GM19035 (cell line): Measurements from ENCODE around the gene C17orf113.
A peak's percentile ranks its signal among the peaks of the same experiment; 100 is the strongest.
"Not testable (repeated sequence)": the region's sequence is repeated elsewhere in the genome, so short reads cannot be mapped to it uniquely, and the experiment has no call there.

Experiments used
- ATAC-seq: cut with Tn5 transposase; IDR thresholded peaks from one replicate; pipeline ENCODE4 v1.9.1; 2021; ENCODE audit not compliant: unreplicated experiment

The C17orf113 gene

DNA sequence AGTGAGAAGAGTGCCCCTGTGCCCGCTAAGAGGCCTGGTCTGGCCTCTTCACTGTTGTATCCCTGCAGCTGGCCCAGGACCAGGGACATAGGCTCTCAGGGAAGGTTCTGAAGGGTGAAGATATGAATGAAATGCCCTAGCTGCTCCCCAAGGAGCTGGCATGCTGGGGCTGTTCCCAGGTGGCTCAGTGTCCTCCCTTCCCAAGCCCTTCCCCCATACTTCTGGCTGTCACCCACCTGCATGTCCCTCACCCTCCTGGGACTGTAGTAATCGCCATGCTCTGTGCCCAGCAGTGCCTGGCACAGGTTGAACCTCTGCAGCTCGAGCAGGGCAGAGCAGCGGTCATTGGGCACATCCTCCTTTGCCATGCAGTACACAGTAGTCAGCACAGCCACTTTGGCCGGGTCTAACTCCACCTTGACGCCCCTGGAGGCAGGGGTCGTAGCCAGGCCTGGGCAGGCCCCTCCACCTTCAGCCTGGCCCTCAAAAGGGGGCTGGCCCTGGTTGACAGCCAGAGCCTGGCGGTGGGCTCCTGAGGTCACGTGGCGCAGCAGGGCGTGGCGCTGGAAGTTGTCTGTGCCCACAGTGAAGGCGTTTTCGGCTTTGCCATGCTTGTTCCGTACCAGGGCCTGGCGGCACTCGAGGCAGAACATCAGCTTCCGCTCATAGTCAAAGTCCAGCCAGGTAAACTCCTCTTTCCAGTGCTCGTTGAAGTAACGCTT lies 7.6 kb downstream of the C17orf113 start:
- ATAC-seq, result no peak

- ATAC-seq, result no peak
These were observed 8.8 kb downstream of the C17orf113 start for GRCh38 chr17:42041619-42042018.

DNA sequence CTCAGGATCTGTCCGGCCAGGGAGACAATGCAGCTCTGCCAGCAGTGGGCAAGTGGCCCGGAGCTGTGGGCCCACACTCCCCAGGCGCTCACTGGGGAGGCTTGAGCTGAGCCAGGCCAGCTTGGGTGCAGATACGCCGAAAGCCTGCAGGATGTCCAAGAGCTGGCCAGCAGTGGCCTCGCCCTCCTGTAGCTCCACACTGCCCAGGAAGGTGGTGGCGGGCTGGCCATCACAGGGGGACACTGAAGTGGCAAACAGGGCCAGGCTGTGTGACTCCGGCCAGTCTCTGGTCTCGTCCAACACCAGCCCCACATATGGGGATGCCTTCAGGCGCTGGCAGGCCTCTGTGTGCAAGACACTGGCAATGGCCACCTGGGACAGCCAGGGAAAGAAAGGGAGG lies 9.6 kb downstream of the C17orf113 start:
- ATAC-seq, result no peak

DNA sequence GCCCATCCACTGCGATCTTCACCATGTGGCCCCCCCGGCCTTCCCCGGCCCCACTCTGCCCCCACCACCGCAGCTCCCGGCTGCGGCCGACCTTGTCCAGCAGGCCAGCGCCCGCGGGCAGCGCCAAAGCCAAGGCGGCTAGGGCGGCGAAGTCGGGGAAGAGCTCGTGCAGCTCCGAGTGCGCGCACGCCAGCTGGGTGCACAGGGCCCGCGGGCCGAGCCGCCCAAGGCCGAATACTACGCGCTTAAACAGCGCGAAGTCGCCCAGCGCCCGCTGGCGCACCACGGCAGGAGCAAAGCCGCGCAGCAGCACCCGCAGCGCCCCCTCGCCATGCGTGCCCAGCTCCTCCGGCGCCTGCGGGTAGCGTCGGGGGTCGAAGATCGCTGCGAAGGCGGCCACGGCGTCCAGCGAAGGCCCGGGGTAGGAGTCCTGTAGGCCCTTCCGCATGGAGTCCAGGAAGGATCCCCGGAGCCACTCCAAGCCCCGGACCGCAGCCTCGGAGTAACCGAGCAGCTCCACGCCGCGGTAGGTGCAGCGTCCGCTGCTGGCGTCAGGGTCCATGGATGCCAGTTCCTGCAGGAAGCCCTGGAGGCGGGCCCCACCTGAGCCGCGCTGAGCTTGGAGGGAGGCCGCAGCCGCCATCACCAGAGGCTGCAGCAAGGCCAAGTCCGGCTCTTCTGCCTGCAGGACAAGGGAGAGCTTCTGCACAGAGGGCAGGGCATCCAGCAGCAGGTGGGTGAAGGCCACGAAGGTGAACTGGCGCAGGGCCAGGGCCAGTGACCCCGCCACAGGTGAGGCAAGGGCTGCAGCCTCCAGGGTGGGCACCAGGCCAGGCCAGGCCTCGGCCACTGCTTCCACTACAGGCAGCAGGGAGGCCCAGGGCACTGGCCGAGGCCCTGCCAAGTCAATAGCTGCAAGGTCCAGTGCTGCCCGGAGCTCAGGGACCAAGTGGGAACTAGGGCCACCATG lies 10.3 kb downstream of the C17orf113 start:
- ATAC-seq, result no peak

- no peak for ATAC-seq
These were observed 12.0 kb downstream of the C17orf113 start for GRCh38 chr17:42038221-42038973.

GRCh38 chr17:42034059-42034458 lies 16.3 kb downstream of the C17orf113 start:
- ATAC-seq, result no peak

DNA sequence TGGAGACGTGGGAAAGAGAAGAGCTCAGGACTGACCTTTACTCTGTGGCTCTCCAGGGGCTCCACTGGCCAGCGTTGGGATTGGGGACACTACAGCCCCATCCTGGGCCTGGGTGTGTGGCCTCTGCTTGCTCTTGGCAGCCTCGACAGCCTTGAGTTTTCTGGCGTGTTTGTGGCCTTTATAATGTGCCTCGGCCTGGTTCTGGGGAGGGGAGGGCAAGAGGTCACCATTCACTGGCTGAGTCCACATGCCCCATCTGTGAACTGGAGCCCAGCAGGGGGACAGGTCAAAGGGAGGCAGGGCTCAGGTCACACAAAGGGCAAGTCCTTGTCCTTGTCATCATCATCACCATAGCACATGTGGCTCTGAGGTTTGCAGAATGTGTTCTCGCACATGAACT lies 18.8 kb downstream of the C17orf113 start:
- ATAC-seq, result no peak

GRCh38 chr17:42028791-42029127 lies 21.6 kb downstream of the C17orf113 start:
- ATAC-seq, result no peak

GRCh38 chr17:42027961-42028790 lies 22.2 kb downstream of the C17orf113 start:
- ATAC-seq, result no peak

- no peak for ATAC-seq
These were observed 22.9 kb downstream of the C17orf113 start for GRCh38 chr17:42027590-42027889.

- ATAC-seq, result no peak
These were observed 23.4 kb downstream of the C17orf113 start for GRCh38 chr17:42026857-42027589.

- no peak for ATAC-seq
These were observed 24.5 kb downstream of the C17orf113 start for GRCh38 chr17:42025936-42026335.

DNA sequence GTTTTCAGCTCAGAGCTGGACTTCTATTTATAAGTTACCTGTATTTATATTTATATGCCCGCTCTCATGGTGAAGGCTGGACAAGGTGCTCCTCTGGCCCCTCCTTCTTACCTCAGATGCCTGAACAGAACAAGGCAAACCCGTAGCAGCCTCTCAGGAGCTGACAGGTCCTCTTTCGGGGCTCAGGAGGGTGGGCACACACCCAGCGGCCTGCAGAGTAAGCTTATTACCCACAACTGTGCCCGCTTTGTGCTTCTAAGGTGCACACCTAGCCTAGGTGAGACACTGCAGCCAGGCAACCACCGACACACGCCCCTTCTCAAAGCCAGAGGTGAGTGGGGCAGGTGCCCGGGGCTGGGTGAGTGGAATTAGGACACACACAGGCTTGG lies 25.2 kb downstream of the C17orf113 start:
- no peak for ATAC-seq

DNA sequence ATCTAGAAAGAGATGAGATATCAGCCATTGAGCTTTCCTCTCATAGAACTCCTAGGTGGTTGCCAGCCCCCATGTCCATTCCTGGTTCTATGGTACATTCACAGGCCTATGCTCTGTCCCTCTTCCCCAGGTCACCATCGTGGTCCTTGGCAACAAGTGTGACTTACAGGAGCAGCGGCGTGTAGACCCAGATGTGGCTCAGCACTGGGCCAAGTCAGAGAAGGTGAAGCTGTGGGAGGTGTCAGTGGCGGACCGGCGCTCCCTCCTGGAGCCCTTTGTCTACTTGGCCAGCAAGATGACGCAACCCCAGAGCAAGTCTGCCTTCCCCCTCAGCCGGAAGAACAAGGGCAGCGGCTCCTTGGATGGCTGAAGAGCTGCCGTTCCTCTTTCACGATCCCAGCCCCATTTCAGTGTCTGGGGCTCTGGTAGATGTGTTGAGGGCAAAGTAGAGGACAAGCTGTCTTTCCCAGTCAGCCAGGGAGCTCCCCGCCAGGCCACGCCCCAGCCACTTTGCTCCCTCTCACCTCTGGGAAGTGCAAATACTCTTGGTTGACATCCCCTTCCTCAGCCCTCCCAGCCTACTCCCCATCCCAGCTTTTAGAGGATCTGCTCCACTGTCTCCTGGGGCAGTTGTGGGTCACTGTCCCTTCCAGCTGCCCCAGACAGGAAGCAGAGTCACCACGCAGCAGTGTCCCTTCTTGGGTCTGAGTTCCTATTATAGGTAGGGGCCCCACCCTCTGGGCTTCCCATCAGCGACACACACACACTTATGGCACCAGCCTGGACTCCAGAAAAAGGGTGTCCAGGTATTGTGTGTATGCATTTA lies 26.7 kb downstream of the C17orf113 start:
- ATAC-seq, result no peak

DNA sequence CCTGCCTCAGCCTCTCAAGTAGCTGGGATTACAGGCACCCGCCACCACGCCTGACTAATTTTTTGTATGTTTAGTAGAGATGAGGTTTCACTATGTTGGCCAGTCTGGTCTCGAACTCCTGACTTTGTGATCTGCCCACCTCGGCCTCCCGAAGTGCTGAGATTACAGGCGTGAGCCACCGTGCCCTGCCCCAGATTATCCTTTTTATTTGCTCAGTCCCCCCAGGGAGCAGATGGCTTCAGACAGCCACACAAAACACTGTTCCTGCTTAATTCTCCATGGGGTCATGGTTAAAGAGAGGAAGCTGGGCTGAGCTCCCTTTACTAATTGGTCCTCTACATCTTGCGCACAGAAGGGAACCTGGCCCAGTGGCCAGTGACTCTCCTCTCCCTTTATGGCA lies 29.6 kb downstream of the C17orf113 start:
- not testable (repeated sequence) for ATAC-seq

DNA sequence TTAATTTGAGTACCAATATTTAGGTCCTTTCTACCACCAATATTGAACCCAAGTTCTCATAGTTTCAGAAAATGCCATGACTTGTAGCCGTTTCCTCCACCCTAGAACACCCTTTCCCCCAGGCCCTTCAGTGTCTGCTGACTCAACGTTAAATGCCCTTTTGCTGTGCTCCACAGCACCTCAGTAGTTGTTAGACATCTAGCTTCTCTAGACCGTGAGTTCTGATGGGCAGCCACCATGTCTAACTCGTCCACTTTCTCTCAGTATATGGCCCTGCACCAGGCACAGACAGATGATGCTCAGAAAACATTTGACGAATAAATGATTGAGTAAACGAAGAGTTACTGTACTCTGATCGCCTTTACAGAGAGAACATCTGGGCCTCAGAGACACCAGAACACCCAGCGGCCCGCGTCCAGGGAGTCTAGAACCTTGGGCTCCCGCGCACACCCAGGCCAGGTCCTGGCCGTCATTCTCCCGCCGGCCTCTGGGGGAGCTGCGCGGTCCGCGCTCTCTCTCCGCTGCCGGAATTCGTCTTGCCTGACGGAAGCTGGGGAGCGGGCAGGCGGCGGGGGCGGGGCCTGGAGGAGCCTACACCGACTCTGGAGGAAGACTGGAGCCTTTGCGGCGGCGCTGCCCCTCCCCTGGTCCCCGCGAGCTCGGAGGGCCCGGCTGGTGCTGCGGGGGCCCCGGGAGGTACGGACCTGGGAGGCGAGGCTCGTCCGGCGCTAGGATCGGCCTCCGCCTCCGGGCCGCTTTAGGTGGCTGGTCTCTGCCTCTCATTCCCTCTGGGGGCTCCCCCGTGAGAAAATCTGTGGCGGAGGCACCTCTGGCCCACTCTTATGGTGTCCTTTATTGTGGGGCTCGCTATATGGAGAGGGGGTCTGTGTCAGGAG lies 30.6 kb downstream of the C17orf113 start, which contains the start of gene NKIRAS2:
TSS of gene NKIRAS2 (plus strand) at position 582 of the 896 bp plus-strand sequence. CDS start 1,488 bp downstream, outside the sequence.
- peak; percentile 57 for ATAC-seq

DNA sequence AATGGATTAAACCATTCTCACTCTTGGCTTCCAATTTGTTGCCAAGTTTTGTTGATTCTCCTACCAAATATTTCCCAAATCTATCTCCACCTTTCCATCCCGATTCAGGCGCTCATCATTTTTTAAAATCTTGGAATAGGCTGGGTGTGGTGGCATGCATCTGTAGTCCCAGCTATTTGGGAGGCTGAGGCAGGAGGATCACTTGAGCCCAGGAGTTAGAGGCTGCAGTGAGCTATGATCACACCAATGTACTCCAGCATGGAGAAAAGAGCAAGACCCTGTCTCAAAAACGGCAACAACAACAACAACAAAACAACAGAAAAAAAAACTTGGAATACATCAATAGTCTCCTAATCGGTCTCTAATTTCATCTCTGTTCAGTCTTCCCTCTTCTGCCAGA lies 31.4 kb downstream of the C17orf113 start:
- no peak for ATAC-seq

DNA sequence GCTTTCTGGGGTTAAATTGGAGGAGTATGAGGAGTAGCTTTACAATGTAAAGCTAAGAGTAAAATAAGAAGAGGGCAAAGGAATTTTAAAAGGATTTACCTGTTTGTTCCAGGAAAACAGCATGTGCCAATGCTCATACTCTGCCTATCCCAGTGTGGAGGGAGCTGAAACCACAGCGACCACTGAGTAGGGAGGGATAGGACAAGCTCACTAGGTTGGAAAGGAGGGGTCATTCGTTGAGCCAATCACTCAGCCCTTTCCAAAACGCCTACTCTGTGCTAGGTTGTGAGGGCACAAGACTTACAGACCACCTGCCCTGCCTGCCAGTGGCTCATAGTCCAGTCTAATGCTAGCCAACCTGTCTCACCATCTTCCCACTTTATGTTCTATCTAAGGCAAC lies 32.1 kb downstream of the C17orf113 start:
- ATAC-seq, result no peak
